RWPE2 (cell line): Measurements from ENCODE around the gene ACTL8.

Experiments
- ATAC-seq: fragments of 200-7000 bp; cut with Tn5 transposase; 3 replicates; pipeline ENCODE4 v1.9.1; 2021; ENCODE audit warnings: low read depth
- DNase-seq: peaks from one replicate; pipeline ENCODE4 v3.0.0-alpha.2; 2020; ENCODE audit warnings: low spot score
- H3K27ac ChIP-seq: fragments of 450-650 bp; 2 replicates; pipeline ENCODE4 v1.5.1; 2017; ENCODE audit warnings: mild to moderate bottlenecking; ENCODE audit not compliant: poor library complexity, severe bottlenecking
- H3K27me3 ChIP-seq: fragments of 250-450 bp; sonication (Bioruptor Pico); 2 replicates; pipeline ENCODE4 v1.5.1; 2021; ENCODE audit warnings: mild to moderate bottlenecking, moderate library complexity; ENCODE audit not compliant: insufficient read depth, poor library complexity, severe bottlenecking
- H3K36me3 ChIP-seq: fragments of 250-450 bp; sonication (Bioruptor Pico); 2 replicates; pipeline ENCODE4 v1.5.1; 2020; ENCODE audit warnings: low read depth, mild to moderate bottlenecking, moderate library complexity
- H3K4me1 ChIP-seq: fragments of 250-450 bp; sonication (Bioruptor Pico); 2 replicates; pipeline ENCODE4 v1.5.1; 2021; ENCODE audit warnings: mild to moderate bottlenecking, moderate library complexity; ENCODE audit not compliant: insufficient read depth, poor library complexity, severe bottlenecking
- H3K4me3 ChIP-seq: fragments of 250-450 bp; sonication (Bioruptor Pico); 2 replicates; pipeline ENCODE4 v1.5.1; 2021; ENCODE audit warnings: mild to moderate bottlenecking, moderate library complexity; ENCODE audit not compliant: severe bottlenecking
- H3K9me3 ChIP-seq: fragments of 250-450 bp; sonication (Bioruptor Pico); 2 replicates; pipeline ENCODE4 v1.5.1; 2021; ENCODE audit warnings: mild to moderate bottlenecking, moderate library complexity; ENCODE audit not compliant: severe bottlenecking
- TF ChIP-seq, protein P1 (sequence below): fragments of 450-650 bp; IDR thresholded peaks from one replicate; pipeline ENCODE4 v1.5.1; 2017; ENCODE audit warnings: mild to moderate bottlenecking, moderate library complexity; ENCODE audit not compliant: poor library complexity, severe bottlenecking

Gene ACTL8

DNA sequence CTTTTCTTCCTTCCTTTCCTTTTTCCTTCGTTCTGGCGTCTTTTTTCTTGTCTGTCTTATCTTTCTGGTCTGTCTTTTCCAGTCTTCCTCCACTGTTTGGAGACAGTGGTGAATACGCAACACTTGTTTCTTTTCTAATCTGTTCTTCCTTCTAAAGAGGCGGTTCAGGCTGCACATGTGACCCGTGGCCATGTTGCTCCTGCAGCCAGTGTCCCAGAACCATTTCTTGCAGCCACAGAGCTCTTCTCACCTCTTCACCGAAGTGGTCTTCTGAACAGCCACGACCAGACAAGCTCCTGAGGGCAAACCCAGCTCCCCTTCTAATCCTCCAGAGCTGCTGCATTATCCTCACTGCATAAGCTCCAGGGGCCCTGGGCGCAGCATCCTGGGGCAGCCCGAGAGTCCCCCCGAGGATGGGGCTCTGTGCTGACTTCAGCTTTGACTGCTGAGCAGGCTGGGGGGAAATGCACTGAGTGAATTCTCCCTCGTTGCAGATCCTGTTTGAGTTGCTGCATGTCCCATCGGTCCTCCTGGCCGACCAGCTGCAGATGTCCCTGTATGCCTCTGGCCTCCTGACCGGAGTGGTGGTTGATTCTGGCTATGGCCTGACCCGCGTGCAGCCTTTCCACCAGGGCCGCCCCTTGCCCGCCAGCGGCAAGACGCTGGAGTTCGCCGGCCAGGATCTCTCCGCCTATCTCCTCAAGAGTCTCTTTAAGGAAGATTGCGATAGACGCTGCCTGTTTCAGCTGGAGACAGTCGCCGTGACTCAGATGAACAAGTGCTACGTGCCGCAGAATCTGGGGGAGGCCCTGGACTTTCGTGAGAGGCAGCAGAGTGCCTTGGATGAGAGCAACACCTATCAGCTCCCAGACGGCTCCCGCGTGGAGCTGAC is 70.4 kb downstream of the ACTL8 start:
- Histone ChIP-seq H3K36me3 (no peaks in the 10 kb centered on the region), H3K9me3 (no peaks in the 10 kb centered on the region), H3K27ac (no peak overlapping the region), H3K4me3 (no peak overlapping the region), H3K27me3 (no peaks in the 10 kb centered on the region), H3K4me1 (no peaks in the 10 kb centered on the region)
- ATAC-seq (no peak), DNase-seq (no peak)
- TF ChIP-seq, protein P1, sequence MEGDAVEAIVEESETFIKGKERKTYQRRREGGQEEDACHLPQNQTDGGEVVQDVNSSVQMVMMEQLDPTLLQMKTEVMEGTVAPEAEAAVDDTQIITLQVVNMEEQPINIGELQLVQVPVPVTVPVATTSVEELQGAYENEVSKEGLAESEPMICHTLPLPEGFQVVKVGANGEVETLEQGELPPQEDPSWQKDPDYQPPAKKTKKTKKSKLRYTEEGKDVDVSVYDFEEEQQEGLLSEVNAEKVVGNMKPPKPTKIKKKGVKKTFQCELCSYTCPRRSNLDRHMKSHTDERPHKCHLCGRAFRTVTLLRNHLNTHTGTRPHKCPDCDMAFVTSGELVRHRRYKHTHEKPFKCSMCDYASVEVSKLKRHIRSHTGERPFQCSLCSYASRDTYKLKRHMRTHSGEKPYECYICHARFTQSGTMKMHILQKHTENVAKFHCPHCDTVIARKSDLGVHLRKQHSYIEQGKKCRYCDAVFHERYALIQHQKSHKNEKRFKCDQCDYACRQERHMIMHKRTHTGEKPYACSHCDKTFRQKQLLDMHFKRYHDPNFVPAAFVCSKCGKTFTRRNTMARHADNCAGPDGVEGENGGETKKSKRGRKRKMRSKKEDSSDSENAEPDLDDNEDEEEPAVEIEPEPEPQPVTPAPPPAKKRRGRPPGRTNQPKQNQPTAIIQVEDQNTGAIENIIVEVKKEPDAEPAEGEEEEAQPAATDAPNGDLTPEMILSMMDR = no peak

DNA sequence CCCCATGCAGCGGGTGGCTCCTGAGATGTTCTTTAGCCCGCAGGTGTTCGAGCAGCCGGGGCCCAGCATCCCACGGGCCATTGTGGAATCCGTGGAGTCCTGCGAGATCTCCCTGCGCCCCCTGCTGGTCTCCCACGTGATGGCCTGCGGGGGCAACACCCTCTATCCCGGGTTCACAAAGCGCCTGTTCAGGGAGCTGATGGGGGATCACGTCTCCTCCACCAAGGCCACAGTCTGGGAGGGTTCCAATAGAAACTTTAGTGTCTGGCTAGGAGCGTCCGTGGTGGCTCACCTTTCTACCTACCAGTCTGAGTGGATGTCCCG is 71.0 kb downstream of the ACTL8 start:
- H3K27ac ChIP-seq = no peak overlapping the region
- ATAC-seq (no peak; the same call in 2 of the 3 replicates), DNase-seq (no peak)
- H3K4me3 ChIP-seq = no peak overlapping the region
- H3K27me3 ChIP-seq = no peaks in the 10 kb centered on the region
- H3K4me1 ChIP-seq = no peaks in the 10 kb centered on the region
- TF ChIP-seq, protein P1 = peak; percentile 63
- H3K9me3 ChIP-seq = no peaks in the 10 kb centered on the region
- no peaks in the 10 kb centered on the region for H3K36me3 ChIP-seq

DNA sequence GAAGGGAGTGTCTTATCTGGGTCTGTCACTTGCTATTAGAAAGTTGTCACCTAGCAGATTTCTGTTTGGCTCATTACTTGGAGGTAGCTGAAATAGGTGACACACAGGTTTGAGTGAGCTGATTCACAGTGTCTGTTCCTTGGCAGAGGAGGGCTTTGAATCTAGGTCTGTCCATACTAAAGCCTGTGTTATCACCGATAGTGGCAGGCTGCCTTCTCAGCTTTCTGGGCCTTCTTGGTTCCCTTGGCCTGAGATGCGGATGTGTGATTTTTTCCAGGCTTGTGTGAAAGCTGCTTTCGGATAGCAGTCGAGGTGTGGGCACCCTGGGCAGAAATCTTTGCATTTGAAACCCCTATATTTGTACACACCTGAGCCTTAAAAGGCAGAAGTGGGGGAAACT is 73.9 kb downstream of the ACTL8 start:
- Histone ChIP-seq H3K9me3 (no peaks in the 10 kb centered on the region), H3K27me3 (no peaks in the 10 kb centered on the region), H3K4me3 (no peak overlapping the region), H3K4me1 (no peaks in the 10 kb centered on the region), H3K27ac (no peak overlapping the region), H3K36me3 (no peaks in the 10 kb centered on the region)
- TF ChIP-seq, protein P1 = no peak
- no peak for DNase-seq
- no peak for ATAC-seq

DNA sequence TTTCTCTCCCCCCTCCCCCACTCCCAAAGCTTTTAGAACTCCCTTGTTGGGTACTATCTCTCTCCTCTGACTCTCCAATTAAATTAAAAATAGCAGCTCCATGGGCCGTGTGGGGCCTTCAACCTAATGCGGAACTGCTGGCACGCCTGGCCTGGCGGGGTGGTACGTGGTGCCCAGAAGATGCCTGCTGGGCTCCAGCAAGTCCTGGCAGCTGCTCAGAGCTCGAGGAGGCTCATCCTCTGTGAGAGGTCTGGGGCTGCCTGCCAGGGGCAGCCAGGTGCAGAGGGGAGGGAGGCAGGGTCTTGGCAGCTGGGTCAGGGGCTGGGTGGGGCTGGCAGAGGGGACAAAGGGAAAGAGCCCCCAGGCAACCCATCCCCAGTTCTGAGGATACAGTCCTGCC is 74.4 kb downstream of the ACTL8 start:
- ATAC-seq (no peak), DNase-seq (no peak)
- no peak overlapping the region for H3K27ac ChIP-seq
- TF ChIP-seq, protein P1 = no peak
- H3K36me3 ChIP-seq = no peaks in the 10 kb centered on the region
- no peaks in the 10 kb centered on the region for H3K9me3 ChIP-seq
- H3K4me3 ChIP-seq = no peak overlapping the region
- no peaks in the 10 kb centered on the region for H3K4me1 ChIP-seq
- no peaks in the 10 kb centered on the region for H3K27me3 ChIP-seq

- TF ChIP-seq, protein P1 = no peak
- no peak overlapping the region for H3K4me3 ChIP-seq
- H3K4me1 ChIP-seq = no peaks in the 10 kb centered on the region
- ATAC-seq (no peak), DNase-seq (no peak)
- H3K36me3 ChIP-seq = no peaks in the 10 kb centered on the region
- H3K27ac ChIP-seq = no peak overlapping the region
- no peaks in the 10 kb centered on the region for H3K27me3 ChIP-seq
- no peaks in the 10 kb centered on the region for H3K9me3 ChIP-seq
Observed at GRCh38 chr1:17831597-17831996, 76.5 kb downstream of the ACTL8 start.
